GM19099 (cell line): ENCODE measurements around the gene RFX5.

Source experiments
- POLR2A ChIP-seq: IDR thresholded peaks from 3 replicates; pipeline ENCODE4 v1.6.1; 2011; ENCODE audit warnings: low read depth; ENCODE audit not compliant: insufficient read length; ENCODE audit errors: extremely low read depth

The RFX5 gene

DNA sequence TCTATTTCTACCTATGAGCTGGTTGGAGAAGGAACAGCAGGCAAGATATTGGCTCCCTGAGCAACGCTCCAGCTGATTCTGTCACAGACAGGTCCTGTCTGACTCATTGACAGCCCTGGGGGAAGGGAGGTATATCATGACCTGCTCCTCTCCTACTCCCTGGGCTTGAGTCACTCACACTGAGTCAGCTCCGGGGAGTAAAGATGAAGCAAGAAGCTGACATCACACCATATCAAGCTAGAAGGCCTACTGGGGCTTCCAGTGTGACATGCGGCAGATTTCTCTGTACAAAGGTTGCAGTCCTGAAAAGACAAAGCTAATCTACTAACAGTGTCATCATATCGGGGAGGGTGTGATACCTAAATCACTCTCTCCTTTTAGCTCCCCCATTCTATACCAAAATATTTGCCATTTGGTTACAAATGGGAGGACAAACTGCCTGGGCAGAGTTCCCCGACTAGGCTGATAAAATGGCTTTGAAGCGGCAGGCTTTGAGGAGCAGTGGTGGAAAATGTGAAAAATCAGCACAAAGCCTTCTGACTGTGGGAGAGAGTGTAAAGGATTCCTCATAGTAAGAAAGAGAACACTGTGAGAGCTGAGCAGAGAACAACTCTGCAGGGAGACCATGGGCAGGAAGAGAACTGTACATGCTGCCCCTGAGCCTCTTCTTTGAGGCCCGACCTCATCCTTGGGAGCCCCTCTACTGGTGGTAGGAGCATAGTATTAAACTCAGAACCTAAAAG lies 35.3 kb downstream of the RFX5 start:
- TF ChIP-seq POLR2A: no peak

DNA sequence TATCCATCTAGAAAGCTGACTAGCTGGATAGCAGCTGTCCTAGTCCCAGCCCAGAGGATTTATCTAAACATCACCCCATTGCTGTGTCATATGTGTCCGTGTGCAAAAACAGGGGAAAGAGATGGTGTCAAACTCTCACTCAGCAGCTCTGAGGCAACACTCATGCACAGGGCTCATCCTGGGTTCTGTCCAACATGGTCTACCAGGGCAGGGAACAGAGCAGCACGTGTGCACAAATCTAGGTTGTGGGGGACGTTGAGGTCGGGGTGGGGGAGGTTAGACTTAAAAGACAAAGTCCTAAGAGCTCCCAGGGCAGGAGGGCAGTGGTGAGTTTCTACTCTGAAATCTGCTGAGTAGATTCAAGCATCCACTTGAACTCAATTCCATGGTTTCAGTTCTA lies 36.0 kb downstream of the RFX5 start:
- TF ChIP-seq POLR2A: no peak

DNA sequence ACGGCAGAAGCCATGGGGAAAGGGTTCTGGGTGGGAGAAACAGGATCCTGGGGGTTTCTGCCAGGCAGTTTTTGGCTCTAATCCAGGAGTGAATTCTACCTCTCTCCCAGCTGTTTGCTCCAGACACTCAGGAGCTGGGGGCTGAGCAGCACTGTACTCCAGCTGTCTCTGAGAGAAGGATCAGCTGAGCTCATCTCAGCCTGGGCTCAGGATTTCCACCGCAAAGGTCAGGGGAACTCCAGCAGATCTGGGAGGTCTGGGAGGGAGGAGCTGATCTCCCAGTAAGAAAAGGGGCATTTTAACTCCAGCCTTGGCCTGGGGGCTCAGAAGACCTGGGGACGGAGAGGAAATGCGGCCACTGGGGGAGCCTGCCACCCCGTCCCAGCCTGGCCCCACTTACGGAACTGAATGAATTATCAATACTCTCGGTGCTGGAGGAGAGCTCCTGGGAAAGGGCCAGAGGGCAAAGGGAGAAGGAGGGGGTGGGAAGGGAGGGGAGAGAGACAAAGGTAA lies 37.2 kb downstream of the RFX5 start:
- TF ChIP-seq POLR2A: no peak

DNA sequence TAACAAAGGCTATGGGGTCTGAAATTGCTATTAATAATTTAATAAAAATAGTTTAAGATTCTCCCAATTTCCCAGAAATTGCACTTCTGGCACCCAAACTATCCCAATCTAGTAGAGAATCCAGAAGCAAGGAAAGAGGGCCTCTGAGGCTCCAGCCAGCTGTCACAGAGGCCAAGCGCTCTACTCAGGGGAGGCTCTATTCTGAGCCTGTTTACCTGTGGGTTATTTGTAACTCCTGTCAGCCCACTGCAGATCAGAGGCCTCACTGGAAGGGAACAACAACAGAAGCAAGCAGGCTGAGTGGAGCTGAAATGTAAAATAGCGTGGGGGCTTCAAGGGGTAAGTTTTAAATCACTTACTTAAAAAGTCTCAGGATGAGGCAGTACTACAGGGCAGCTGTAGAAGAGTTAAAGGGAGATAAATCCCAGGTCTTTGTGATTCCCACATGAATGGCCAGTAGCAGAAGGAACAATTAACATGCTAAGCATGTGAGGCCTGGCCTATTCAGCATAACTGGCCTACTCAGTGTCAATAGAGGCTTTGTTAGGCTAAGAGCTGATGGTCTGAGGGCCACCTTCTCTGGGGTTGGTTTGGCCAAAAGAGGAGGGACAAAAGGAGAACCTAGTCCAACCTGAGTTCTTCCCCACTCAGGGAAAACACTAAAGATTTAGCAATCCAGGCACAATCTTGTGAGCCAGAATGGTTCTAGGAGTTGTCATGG lies 52.1 kb downstream of the RFX5 start:
- TF ChIP-seq POLR2A: no peak

DNA sequence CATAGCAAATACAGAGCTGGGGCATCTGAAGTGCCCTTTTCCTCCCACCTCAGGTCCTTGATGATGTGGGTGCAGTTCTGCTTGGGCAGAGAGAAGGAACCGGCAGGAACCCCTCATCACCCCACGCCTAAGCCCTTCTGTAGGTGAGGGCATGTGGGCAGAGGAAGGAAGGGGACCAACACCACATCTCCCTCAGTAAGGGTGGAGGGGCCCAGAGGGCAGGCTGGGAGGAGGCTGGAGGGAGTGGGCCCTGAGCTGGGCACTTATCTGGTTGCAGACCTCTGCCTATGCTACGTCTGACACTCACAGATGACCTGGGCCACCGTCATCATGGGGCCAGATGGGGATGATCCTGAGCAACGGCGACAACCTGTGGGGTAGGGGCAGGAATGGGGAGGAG lies 54.0 kb downstream of the RFX5 start:
- no peak for TF ChIP-seq POLR2A

DNA sequence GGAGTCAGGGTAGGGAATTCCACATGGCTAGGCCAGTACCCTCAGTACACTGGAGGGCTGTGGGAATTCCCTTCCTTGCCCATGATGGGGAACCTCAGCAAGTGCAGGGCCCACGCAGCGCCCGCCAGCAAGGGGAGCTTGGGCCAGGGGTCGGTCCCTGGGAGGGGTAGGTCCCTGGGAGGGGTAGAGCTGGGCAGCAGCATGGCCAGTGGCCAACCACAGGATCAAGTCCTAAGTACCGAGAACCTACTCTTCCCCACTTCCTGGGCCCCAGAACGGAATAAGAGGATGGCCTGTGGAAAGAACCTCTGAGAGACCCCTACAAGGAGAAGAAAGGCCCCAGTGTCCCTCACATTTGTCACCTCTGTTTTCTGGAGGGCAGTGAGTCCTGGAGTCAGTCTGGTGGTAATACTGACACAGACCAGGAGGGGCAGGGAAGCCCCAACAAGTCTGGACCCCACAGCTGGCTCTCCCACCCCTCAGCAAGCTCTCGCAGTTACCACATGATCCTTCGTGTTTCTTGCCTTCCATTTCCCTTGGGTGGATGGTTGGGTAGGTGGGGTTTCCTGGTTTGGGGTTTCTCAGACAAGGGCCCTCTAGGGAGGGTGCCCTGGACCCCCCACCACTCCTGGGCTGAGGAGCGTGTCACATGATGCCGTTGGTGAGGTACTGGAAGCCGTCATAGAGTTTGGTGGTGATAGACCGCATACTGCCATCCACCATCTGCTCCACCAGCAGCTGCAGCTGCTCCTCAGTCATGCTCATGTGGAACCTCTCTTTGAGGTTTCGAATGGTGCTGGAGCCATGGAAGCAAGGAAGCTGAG lies 54.6 kb downstream of the RFX5 start:
- no peak for TF ChIP-seq POLR2A

DNA sequence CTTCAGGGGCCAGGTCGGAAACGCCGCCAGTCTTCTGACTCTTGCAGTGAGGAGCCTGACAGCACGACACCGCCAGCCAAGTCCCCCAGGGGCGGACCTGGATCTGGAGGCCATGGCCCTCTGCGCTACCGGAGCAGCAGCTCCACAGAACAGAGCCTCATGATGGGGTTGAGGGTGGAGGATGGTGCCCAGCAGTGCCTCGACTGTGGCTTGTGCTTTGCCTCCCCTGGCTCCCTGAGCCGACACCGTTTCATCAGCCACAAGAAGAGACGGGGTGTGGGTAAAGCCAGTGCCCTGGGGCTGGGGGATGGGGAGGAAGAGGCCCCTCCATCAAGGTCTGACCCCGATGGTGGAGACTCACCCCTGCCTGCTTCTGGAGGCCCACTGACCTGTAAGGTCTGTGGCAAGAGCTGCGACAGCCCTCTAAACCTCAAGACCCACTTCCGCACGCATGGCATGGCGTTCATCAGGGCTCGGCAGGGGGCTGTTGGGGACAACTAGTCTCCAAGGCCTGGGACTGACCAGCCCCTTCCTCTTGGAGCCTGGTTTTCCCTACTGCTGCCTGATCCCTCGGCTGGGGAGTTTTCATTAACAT lies 56.2 kb downstream of the RFX5 start:
- peak; percentile 19 for TF ChIP-seq POLR2A
